GM13977 (cell line): ENCODE measurements around the gene C1QTNF1.

ENCODE experiments used
- DNase-seq: peaks from one replicate; pipeline ENCODE4 v3.0.0; 2012; ENCODE audit warnings: low spot score
- CTCF ChIP-seq: IDR thresholded peaks from 2 replicates; pipeline ENCODE4 v1.5.1; 2012; ENCODE audit warnings: mild to moderate bottlenecking, control low read depth; ENCODE audit not compliant: insufficient read depth; ENCODE audit errors: extremely low read depth, missing control alignments
- in situ Hi-C: fragments of 300-500 bp; cut with MboI; formaldehyde crosslinking; loops from one replicate; pipeline ENCODE4 v1.12.0; 2022; ENCODE audit warnings: low sequenced_read_pairs, low pct_unique_long_range_greater_than_20kb, mixed read lengths, inconsistent platforms; ENCODE audit not compliant: unreplicated experiment

Gene C1QTNF1

GRCh38 chr17:79051306-79051705, 27.3 kb downstream of the C1QTNF1 start:
- DNase-seq, result no peak
- in situ Hi-C loops, result no loop called here
- TF ChIP-seq CTCF, result no peak

- TF ChIP-seq CTCF, result no peak
- DNase-seq, result no peak
- in situ Hi-C loops, result no loop called here
Observed at GRCh38 chr17:79052131-79052530, 28.2 kb downstream of the C1QTNF1 start.

GRCh38 chr17:79053251-79053925, 29.4 kb downstream of the C1QTNF1 start:
- DNase-seq, result no peak
- TF ChIP-seq CTCF, result no peak
- in situ Hi-C loops, result no loop called here

- in situ Hi-C loops, result no loop called here
- no peak for TF ChIP-seq CTCF
- DNase-seq, result no peak
Observed at GRCh38 chr17:79054200-79054960, 30.4 kb downstream of the C1QTNF1 start.

GRCh38 chr17:79055197-79055596, 31.2 kb downstream of the C1QTNF1 start:
- DNase-seq, result no peak
- TF ChIP-seq CTCF, result no peak
- in situ Hi-C loops, result no loop called here

- in situ Hi-C loops, result no loop called here
Observed at GRCh38 chr17:79057737-79058385, 33.9 kb downstream of the C1QTNF1 start.

More at GRCh38 chr17:79057737-79058385, 33.9 kb downstream of the C1QTNF1 start:
- no peak for DNase-seq
- TF ChIP-seq CTCF, result no peak
